ENCODE measurements around the gene RHOB.
A peak's percentile ranks its signal among the peaks of the same experiment; 100 is the strongest.
"Not testable (repeated sequence)": the region's sequence is repeated elsewhere in the genome, so short reads cannot be mapped to it uniquely, and the experiment has no call there.

RHOB gene

GRCh38 chr2:20450201-20450999 lies 3.5 kb downstream of the RHOB start:
- 0 out of 2 replicates have a peak, but pooled peaks cover 6% of the 10 kb centered on the region for H3K36me3 ChIP-seq (ENCODE audit: insufficient read depth, low read length)
- no peaks in the 10 kb centered on the region for H3K9me3 ChIP-seq (ENCODE audit: control insufficient read depth, insufficient read depth, low read length)
- H3K9ac ChIP-seq (ENCODE audit: low read depth, low read length) = peak overlapping the region; percentile 84; the same call in 1 of the 2 replicates
- H3K4me1 ChIP-seq (ENCODE audit: insufficient read depth, low read length) = peaks cover 18% of the 10 kb centered on the region

GRCh38 chr2:20451000-20451290 lies 4.1 kb downstream of the RHOB start:
- H3K36me3 ChIP-seq (ENCODE audit: insufficient read depth, low read length) = 0 out of 2 replicates have a peak, but pooled peaks cover 6% of the 10 kb centered on the region
- H3K9me3 ChIP-seq (ENCODE audit: control insufficient read depth, insufficient read depth, low read length) = no peaks in the 10 kb centered on the region
- no peak overlapping the region for H3K9ac ChIP-seq (ENCODE audit: low read depth, low read length)
- H3K4me1 ChIP-seq (ENCODE audit: insufficient read depth, low read length) = peaks cover 15% of the 10 kb centered on the region

- 0 out of 2 replicates have a peak, but pooled peaks cover 6% of the 10 kb centered on the region for H3K36me3 ChIP-seq (ENCODE audit: insufficient read depth, low read length)
- H3K4me1 ChIP-seq (ENCODE audit: insufficient read depth, low read length) = peaks cover 15% of the 10 kb centered on the region
- no peaks in the 10 kb centered on the region for H3K9me3 ChIP-seq (ENCODE audit: control insufficient read depth, insufficient read depth, low read length)
- H3K9ac ChIP-seq (ENCODE audit: low read depth, low read length) = no peak overlapping the region
Measured at GRCh38 chr2:20451341-20451740, 4.5 kb downstream of the RHOB start.

- H3K36me3 ChIP-seq (ENCODE audit: insufficient read depth, low read length) = 0 out of 2 replicates have a peak, but pooled peaks cover 6% of the 10 kb centered on the region
- no peak overlapping the region for H3K9ac ChIP-seq (ENCODE audit: low read depth, low read length)
- H3K4me1 ChIP-seq (ENCODE audit: insufficient read depth, low read length) = peaks cover 15% of the 10 kb centered on the region
- H3K9me3 ChIP-seq (ENCODE audit: control insufficient read depth, insufficient read depth, low read length) = no peaks in the 10 kb centered on the region
Measured at GRCh38 chr2:20451761-20452499, 5.1 kb downstream of the RHOB start.

- Histone ChIP-seq H3K36me3 (ENCODE audit: insufficient read depth, low read length) (0 out of 2 replicates have a peak, but pooled peaks cover 6% of the 10 kb centered on the region), H3K9me3 (ENCODE audit: control insufficient read depth, insufficient read depth, low read length) (no peaks in the 10 kb centered on the region), H3K9ac (ENCODE audit: low read depth, low read length) (no peak overlapping the region), H3K4me1 (ENCODE audit: insufficient read depth, low read length) (peaks cover 15% of the 10 kb centered on the region)
Measured at GRCh38 chr2:20452551-20452950, 5.7 kb downstream of the RHOB start.

GRCh38 chr2:20453087-20453486 lies 6.2 kb downstream of the RHOB start:
- 0 out of 2 replicates have a peak, but pooled peaks cover 3% of the 10 kb centered on the region for H3K36me3 ChIP-seq (ENCODE audit: insufficient read depth, low read length)
- peaks cover 15% of the 10 kb centered on the region for H3K4me1 ChIP-seq (ENCODE audit: insufficient read depth, low read length)
- H3K9me3 ChIP-seq (ENCODE audit: control insufficient read depth, insufficient read depth, low read length) = no peaks in the 10 kb centered on the region
- no peak overlapping the region for H3K9ac ChIP-seq (ENCODE audit: low read depth, low read length)

- H3K36me3 ChIP-seq (ENCODE audit: insufficient read depth, low read length) = no peaks in the 10 kb centered on the region
- H3K9me3 ChIP-seq (ENCODE audit: control insufficient read depth, insufficient read depth, low read length) = no peaks in the 10 kb centered on the region
- H3K4me1 ChIP-seq (ENCODE audit: insufficient read depth, low read length) = peaks cover 15% of the 10 kb centered on the region
- no peak overlapping the region for H3K9ac ChIP-seq (ENCODE audit: low read depth, low read length)
Measured at GRCh38 chr2:20454036-20454981, 7.4 kb downstream of the RHOB start.

- Histone ChIP-seq H3K36me3 (ENCODE audit: insufficient read depth, low read length) (no peaks in the 10 kb centered on the region), H3K4me1 (ENCODE audit: insufficient read depth, low read length) (peaks cover 8% of the 10 kb centered on the region), H3K9ac (ENCODE audit: low read depth, low read length) (no peak overlapping the region), H3K9me3 (ENCODE audit: control insufficient read depth, insufficient read depth, low read length) (no peaks in the 10 kb centered on the region)
Measured at GRCh38 chr2:20455076-20455587, 8.3 kb downstream of the RHOB start.

GRCh38 chr2:20456116-20456571 lies 9.3 kb downstream of the RHOB start:
- Histone ChIP-seq H3K9me3 (ENCODE audit: control insufficient read depth, insufficient read depth, low read length) (no peaks in the 10 kb centered on the region), H3K9ac (ENCODE audit: low read depth, low read length) (no peak overlapping the region), H3K4me1 (ENCODE audit: insufficient read depth, low read length) (no peaks in the 10 kb centered on the region; the same call in 1 of the 2 replicates), H3K36me3 (ENCODE audit: insufficient read depth, low read length) (no peaks in the 10 kb centered on the region)

- no peaks in the 10 kb centered on the region for H3K36me3 ChIP-seq (ENCODE audit: insufficient read depth, low read length)
- no peaks in the 10 kb centered on the region for H3K9me3 ChIP-seq (ENCODE audit: control insufficient read depth, insufficient read depth, low read length)
- H3K9ac ChIP-seq (ENCODE audit: low read depth, low read length) = no peak overlapping the region
- H3K4me1 ChIP-seq (ENCODE audit: insufficient read depth, low read length) = no peaks in the 10 kb centered on the region
Measured at GRCh38 chr2:20456636-20457426, 10.0 kb downstream of the RHOB start.

- Histone ChIP-seq H3K9me3 (ENCODE audit: control insufficient read depth, insufficient read depth, low read length) (no peaks in the 10 kb centered on the region), H3K9ac (ENCODE audit: low read depth, low read length) (no peak overlapping the region), H3K36me3 (ENCODE audit: insufficient read depth, low read length) (no peaks in the 10 kb centered on the region), H3K4me1 (ENCODE audit: insufficient read depth, low read length) (no peaks in the 10 kb centered on the region)
Measured at GRCh38 chr2:20457661-20458630, 11.1 kb downstream of the RHOB start.

GRCh38 chr2:20458737-20459484 lies 12.0 kb downstream of the RHOB start:
- H3K4me1 ChIP-seq (ENCODE audit: insufficient read depth, low read length); H3K9me3 ChIP-seq (ENCODE audit: control insufficient read depth, insufficient read depth, low read length); H3K36me3 ChIP-seq (ENCODE audit: insufficient read depth, low read length); H3K9ac ChIP-seq (ENCODE audit: low read depth, low read length): not testable (repeated sequence)

Measured in ES-I3 (cell line).